NCI-H345 treated with DMSO at 0.1 percent for 48 hours (cell line): ENCODE results near the gene CBL.

ENCODE experiments used
- DNase-seq: peaks from one replicate; lab custom pipeline; 2025; ENCODE audit not compliant: unreplicated experiment; lab: John Stamatoyannopoulos, UW

Gene CBL

DNA sequence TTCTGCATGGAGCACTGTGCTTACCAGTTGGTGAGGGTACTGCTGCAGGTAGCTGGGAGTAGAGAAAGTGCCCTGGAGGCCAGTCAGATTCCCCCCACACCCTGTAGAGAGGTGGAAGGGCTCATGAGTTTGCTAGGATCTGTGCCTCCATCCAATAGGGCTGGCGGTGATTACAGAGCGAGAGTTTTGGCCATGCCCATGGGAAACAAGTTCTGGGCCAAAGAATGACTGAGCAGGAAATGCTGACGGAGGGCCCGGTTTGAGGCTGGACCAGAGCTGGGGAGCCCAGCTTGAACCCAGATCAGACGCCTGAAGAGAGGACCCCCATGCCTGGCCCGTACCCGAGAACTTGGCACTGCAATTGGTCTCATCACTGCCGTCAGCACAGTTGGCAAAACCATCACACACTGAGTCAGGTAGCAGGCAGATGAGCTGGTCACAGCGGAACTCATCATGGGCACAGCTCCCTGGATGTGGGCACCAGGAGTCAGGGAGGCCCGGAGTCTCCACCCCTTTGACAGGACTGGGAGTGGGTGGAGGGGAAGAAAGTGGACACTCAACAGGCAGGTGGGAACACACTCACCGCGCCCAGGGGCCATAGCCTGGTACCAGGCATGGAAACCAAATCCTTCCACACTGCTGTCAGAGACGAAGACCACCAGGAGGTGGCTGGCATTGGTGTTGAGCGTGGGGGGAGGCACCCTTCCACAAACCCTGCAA, 138.3 kb downstream of the CBL start:
- no peak for DNase-seq

- no peak for DNase-seq
Measured at GRCh38 chr11:119345685-119346084, 139.5 kb downstream of the CBL start.

GRCh38 chr11:119346605-119347004, 140.5 kb downstream of the CBL start, which contains the start of gene MFRP:
Gene MFRP (minus strand): TSS chr11:119346705. CDS start chr11:119346513, 192 bp downstream.
- DNase-seq: no peak

DNA sequence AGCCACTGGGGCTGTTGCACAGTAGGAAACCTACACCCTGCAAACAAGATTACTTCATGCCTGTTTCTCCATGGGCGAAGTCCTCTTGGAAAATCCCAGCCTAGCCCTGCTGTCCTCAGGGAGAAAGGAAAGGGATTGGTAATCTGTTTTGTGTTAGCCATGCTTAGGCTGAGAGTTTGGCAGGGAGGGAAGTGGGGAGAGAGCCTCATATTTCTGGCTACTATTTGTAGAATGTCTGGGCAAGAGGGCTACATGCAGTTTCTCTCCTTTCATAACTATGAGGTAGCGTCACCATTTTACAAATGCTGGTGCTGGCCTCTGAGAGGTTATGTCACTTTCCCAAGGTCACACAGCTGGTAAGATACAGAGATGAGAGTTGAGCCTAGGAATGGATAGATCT, 141.1 kb downstream of the CBL start:
- DNase-seq: no peak

GRCh38 chr11:119347940-119348605, 141.9 kb downstream of the CBL start:
- no peak for DNase-seq

DNA sequence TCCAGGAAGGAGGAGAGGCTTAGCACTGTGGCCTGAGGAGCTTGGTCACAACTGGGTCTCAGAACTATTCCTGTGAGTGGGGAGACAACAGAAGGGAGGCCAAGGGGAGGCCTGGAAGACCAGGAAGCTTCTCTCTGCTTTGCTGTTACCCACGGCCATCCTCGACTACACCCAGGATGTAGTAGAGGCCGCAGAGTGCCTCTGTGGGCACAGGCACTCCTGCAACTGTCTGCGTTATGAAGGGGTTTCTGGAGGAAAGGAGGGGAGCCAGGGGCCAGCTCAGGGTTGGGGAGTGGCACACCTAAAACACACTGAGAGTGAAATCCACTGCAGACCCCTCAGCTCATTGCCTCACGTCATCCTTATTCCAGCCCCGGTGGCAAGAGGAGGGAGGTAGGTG, 144.2 kb downstream of the CBL start:
- no peak for DNase-seq

DNA sequence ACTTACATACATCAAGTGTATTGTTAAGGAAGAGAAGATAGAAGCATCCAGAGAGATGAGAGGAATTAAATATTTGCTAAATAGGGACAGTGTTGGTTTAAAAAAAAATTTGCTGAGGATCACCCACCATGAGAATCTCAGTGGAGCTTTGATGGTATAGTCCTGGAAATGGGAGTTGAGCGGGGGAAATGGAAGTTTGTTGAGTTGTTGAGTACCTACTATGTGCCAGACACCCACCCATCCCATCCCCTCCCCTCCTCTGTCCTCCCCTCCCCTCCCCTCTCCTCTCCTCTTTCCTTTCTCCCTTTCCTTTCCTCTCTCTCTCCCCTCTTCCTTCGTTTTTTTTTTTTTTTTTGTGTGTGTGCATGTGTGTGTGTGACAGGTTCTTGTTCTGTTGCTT, 145.1 kb downstream of the CBL start:
- no peak for DNase-seq

- DNase-seq: peak; percentile 60
Measured at GRCh38 chr11:119352857-119353260, 146.7 kb downstream of the CBL start.

GRCh38 chr11:119355091-119355843, 149.1 kb downstream of the CBL start:
- no peak for DNase-seq

DNA sequence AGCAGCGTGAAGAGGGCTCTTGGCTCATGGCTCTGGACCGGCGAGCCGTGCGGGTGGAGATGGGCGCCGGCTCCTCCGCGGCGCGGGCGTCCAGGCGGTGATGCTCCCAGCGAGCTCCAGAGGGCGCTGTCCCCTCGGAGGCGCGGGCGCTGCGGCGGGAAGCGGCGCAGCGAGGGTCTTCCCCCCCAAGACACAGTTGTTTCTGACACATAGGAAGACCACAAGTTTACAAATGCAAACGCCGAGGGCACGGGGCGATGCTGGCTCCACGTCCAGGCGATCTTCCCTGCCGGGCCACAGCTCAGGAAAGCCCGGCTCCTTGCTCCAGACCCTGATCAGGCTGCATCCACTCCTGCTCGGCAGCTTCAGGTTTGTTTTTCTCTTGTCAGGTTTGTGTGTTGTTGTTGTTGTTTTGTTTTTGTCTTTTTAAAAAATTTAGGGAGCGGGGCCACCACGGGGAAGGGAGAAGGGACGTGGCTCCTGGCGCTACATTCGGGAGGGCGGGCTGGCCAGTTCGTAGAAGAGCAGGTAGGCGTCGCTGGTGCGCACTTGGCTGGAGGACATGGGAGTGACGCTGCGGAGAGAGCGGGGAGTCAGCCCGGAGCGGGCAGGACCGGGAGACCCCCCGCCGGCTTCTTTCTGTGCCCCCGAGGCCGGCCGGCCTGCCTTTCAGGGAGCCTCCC, 150.4 kb downstream of the CBL start:
- no peak for DNase-seq

DNA sequence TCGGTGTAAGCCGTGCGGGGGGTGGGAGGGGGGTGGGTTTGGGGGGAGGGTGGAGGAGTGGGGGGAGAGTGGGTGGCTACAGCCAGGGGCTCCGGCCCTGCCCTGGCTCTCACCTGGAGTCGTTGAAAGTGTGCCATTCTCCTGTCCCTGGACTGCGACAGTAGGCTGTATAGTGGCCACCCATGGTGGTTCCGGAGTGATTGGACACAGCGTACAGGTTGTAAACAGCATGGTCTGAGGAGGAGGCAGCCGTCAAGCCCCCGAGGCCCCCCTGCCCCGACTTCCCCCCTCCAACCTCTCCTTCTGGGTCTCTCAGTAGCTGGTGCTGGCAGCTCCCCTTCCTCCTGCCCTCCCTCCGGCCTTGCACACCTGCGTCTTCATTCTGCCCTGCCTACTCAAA, 150.9 kb downstream of the CBL start:
- DNase-seq: no peak
